ENCODE measurements around the gene UGT1A8.
"Not testable (repeated sequence)": the region's sequence is repeated elsewhere in the genome, so short reads cannot be mapped to it uniquely, and the experiment has no call there.

The UGT1A8 gene

GRCh38 chr2:233700842-233701241 is 83.4 kb downstream of the UGT1A8 start:
- not testable (repeated sequence) for H2BK5ac ChIP-seq (ENCODE audit: low read length); H2BK15ac ChIP-seq (ENCODE audit: low read length); H3K4me1 ChIP-seq (ENCODE audit: control insufficient read depth in 2 of 2, insufficient read depth in 1 of 2, low read depth in 1 of 2, low read length in 2 of 2); H3K9me3 ChIP-seq (replicated peaks in 1 of 2; ENCODE audit: control insufficient read depth in 2 of 2, insufficient read depth in 1 of 2, low read depth in 1 of 2, low read length in 2 of 2); H3K23ac ChIP-seq (ENCODE audit: low read depth, low read length, poor library complexity); H4K91ac ChIP-seq (ENCODE audit: low read depth, low read length, poor library complexity); H3K4ac ChIP-seq (ENCODE audit: low read length); DNase-seq (ENCODE audit: low spot score); H3K27ac ChIP-seq (replicated peaks; ENCODE audit: low read length); H3K18ac ChIP-seq (ENCODE audit: low read length); H3K4me2 ChIP-seq (ENCODE audit: insufficient read depth, low read length, poor library complexity, severe bottlenecking); H3K27me3 ChIP-seq (ENCODE audit: control insufficient read depth in 3 of 3, insufficient read depth in 3 of 3, low read depth in 1 of 3, low read length in 3 of 3); H4K8ac ChIP-seq (ENCODE audit: low read depth, low read length); H3K36me3 ChIP-seq (replicated peaks in 1 of 2; ENCODE audit: control insufficient read depth in 2 of 2, insufficient read depth in 2 of 2, low read length in 2 of 2); H2BK12ac ChIP-seq (ENCODE audit: low read length); H2BK120ac ChIP-seq (ENCODE audit: low read depth, low read length); H2AFZ ChIP-seq (ENCODE audit: low read length); H2AK5ac ChIP-seq (ENCODE audit: low read depth, low read length); H3K14ac ChIP-seq (ENCODE audit: low read length); H3K79me1 ChIP-seq (ENCODE audit: low read depth, low read length); H3K9ac ChIP-seq (ENCODE audit: low read depth, low read length, poor library complexity); H3K4me3 ChIP-seq (ENCODE audit: low read length in 2 of 2)
- WGBS, 2 donors (ENCODE audit: extremely low coverage in 2 of 2, insufficient read length in 2 of 2, insufficient replicate concordance in 1 of 2), result no CpG with 5 or more reads among the region's 5 CpGs

- Histone ChIP-seq H2AK5ac (ENCODE audit: low read depth, low read length) (no peak overlapping the region), H3K18ac (ENCODE audit: low read length) (no peak overlapping the region), H2BK15ac (ENCODE audit: low read length) (no peak overlapping the region), H2BK5ac (ENCODE audit: low read length) (no peak overlapping the region), H3K9me3 (replicated peaks in 1 of 2; ENCODE audit: control insufficient read depth in 2 of 2, insufficient read depth in 1 of 2, low read depth in 1 of 2, low read length in 2 of 2) (no peaks in the 10 kb centered on the region), H2BK12ac (ENCODE audit: low read length) (no peak overlapping the region), H3K4me2 (ENCODE audit: insufficient read depth, low read length, poor library complexity, severe bottlenecking) (no peak overlapping the region), H3K36me3 (replicated peaks in 1 of 2; ENCODE audit: control insufficient read depth in 2 of 2, insufficient read depth in 2 of 2, low read length in 2 of 2) (no peaks in the 10 kb centered on the region), H3K9ac (ENCODE audit: low read depth, low read length, poor library complexity) (no peak overlapping the region), H3K4me3 (ENCODE audit: low read length in 2 of 2) (no peak overlapping the region), H3K23ac (ENCODE audit: low read depth, low read length, poor library complexity) (no peak overlapping the region), H4K8ac (ENCODE audit: low read depth, low read length) (no peak overlapping the region), H3K27me3 (ENCODE audit: control insufficient read depth in 3 of 3, insufficient read depth in 3 of 3, low read depth in 1 of 3, low read length in 3 of 3) (no peaks in the 10 kb centered on the region), H3K27ac (replicated peaks; ENCODE audit: low read length) (no peak overlapping the region), H2BK120ac (ENCODE audit: low read depth, low read length) (no peak overlapping the region), H3K4ac (ENCODE audit: low read length) (no peak overlapping the region), H3K79me1 (ENCODE audit: low read depth, low read length) (no peaks in the 10 kb centered on the region), H2AFZ (ENCODE audit: low read length) (no peak overlapping the region), H3K14ac (ENCODE audit: low read length) (no peak overlapping the region), H3K4me1 (ENCODE audit: control insufficient read depth in 2 of 2, insufficient read depth in 1 of 2, low read depth in 1 of 2, low read length in 2 of 2) (peaks cover 9% of the 10 kb centered on the region in 2 donors), H4K91ac (ENCODE audit: low read depth, low read length, poor library complexity) (no peak overlapping the region)
- DNase-seq (ENCODE audit: low spot score), result no peak
- no CpG with 5 or more reads among the region's 3 CpGs for WGBS, 2 donors (ENCODE audit: extremely low coverage in 2 of 2, insufficient read length in 2 of 2, insufficient replicate concordance in 1 of 2)
These were observed 84.8 kb downstream of the UGT1A8 start for GRCh38 chr2:233702238-233702637.

- H3K9me3 ChIP-seq (replicated peaks in 1 of 2; ENCODE audit: control insufficient read depth in 2 of 2, insufficient read depth in 1 of 2, low read depth in 1 of 2, low read length in 2 of 2), result no peaks in the 10 kb centered on the region
- H3K4ac ChIP-seq (ENCODE audit: low read length), result no peak overlapping the region
- H2BK5ac ChIP-seq (ENCODE audit: low read length), result no peak overlapping the region
- H3K27ac ChIP-seq (replicated peaks; ENCODE audit: low read length), result no peak overlapping the region
- no peak overlapping the region for H3K4me2 ChIP-seq (ENCODE audit: insufficient read depth, low read length, poor library complexity, severe bottlenecking)
- no peaks in the 10 kb centered on the region for H3K36me3 ChIP-seq (replicated peaks in 1 of 2; ENCODE audit: control insufficient read depth in 2 of 2, insufficient read depth in 2 of 2, low read length in 2 of 2)
- no peak overlapping the region for H2BK120ac ChIP-seq (ENCODE audit: low read depth, low read length)
- H3K27me3 ChIP-seq (ENCODE audit: control insufficient read depth in 3 of 3, insufficient read depth in 3 of 3, low read depth in 1 of 3, low read length in 3 of 3), result no peaks in the 10 kb centered on the region
- no peak overlapping the region for H4K8ac ChIP-seq (ENCODE audit: low read depth, low read length)
- no peak overlapping the region for H3K18ac ChIP-seq (ENCODE audit: low read length)
- no peaks in the 10 kb centered on the region for H3K4me1 ChIP-seq (ENCODE audit: control insufficient read depth in 2 of 2, insufficient read depth in 1 of 2, low read depth in 1 of 2, low read length in 2 of 2)
- H4K91ac ChIP-seq (ENCODE audit: low read depth, low read length, poor library complexity), result no peak overlapping the region
- H3K9ac ChIP-seq (ENCODE audit: low read depth, low read length, poor library complexity), result no peak overlapping the region
- no peak for DNase-seq (ENCODE audit: low spot score)
- no CpG with 5 or more reads among the region's 4 CpGs for WGBS, 2 donors (ENCODE audit: extremely low coverage in 2 of 2, insufficient read length in 2 of 2, insufficient replicate concordance in 1 of 2)
- no peak overlapping the region for H2AK5ac ChIP-seq (ENCODE audit: low read depth, low read length)
- H3K14ac ChIP-seq (ENCODE audit: low read length), result no peak overlapping the region
- no peak overlapping the region for H3K4me3 ChIP-seq (ENCODE audit: low read length in 2 of 2)
- no peak overlapping the region for H2BK12ac ChIP-seq (ENCODE audit: low read length)
- H2AFZ ChIP-seq (ENCODE audit: low read length), result no peak overlapping the region
- H2BK15ac ChIP-seq (ENCODE audit: low read length), result no peak overlapping the region
- no peak overlapping the region for H3K23ac ChIP-seq (ENCODE audit: low read depth, low read length, poor library complexity)
- H3K79me1 ChIP-seq (ENCODE audit: low read depth, low read length), result no peaks in the 10 kb centered on the region
These were observed 88.6 kb downstream of the UGT1A8 start for GRCh38 chr2:233705911-233706506.

GRCh38 chr2:233706720-233707119 is 89.3 kb downstream of the UGT1A8 start:
- H3K36me3 ChIP-seq (replicated peaks in 1 of 2; ENCODE audit: control insufficient read depth in 2 of 2, insufficient read depth in 2 of 2, low read length in 2 of 2), result no peaks in the 10 kb centered on the region
- no peak overlapping the region for H3K27ac ChIP-seq (replicated peaks; ENCODE audit: low read length)
- H3K9me3 ChIP-seq (replicated peaks in 1 of 2; ENCODE audit: control insufficient read depth in 2 of 2, insufficient read depth in 1 of 2, low read depth in 1 of 2, low read length in 2 of 2), result no peaks in the 10 kb centered on the region
- H2BK5ac ChIP-seq (ENCODE audit: low read length), result no peak overlapping the region
- H3K9ac ChIP-seq (ENCODE audit: low read depth, low read length, poor library complexity), result no peak overlapping the region
- WGBS, 2 donors (ENCODE audit: extremely low coverage in 2 of 2, insufficient read length in 2 of 2, insufficient replicate concordance in 1 of 2), result no CpG with 5 or more reads among the region's 1 CpG
- no peak overlapping the region for H3K23ac ChIP-seq (ENCODE audit: low read depth, low read length, poor library complexity)
- no peak overlapping the region for H3K14ac ChIP-seq (ENCODE audit: low read length)
- H4K91ac ChIP-seq (ENCODE audit: low read depth, low read length, poor library complexity), result no peak overlapping the region
- no peaks in the 10 kb centered on the region for H3K27me3 ChIP-seq (ENCODE audit: control insufficient read depth in 3 of 3, insufficient read depth in 3 of 3, low read depth in 1 of 3, low read length in 3 of 3)
- DNase-seq (ENCODE audit: low spot score), result no peak
- H3K4me1 ChIP-seq (ENCODE audit: control insufficient read depth in 2 of 2, insufficient read depth in 1 of 2, low read depth in 1 of 2, low read length in 2 of 2), result no peaks in the 10 kb centered on the region
- no peak overlapping the region for H3K4me2 ChIP-seq (ENCODE audit: insufficient read depth, low read length, poor library complexity, severe bottlenecking)
- H4K8ac ChIP-seq (ENCODE audit: low read depth, low read length), result no peak overlapping the region
- H2BK120ac ChIP-seq (ENCODE audit: low read depth, low read length), result no peak overlapping the region
- no peak overlapping the region for H2AK5ac ChIP-seq (ENCODE audit: low read depth, low read length)
- no peak overlapping the region for H2BK15ac ChIP-seq (ENCODE audit: low read length)
- no peak overlapping the region for H3K4ac ChIP-seq (ENCODE audit: low read length)
- H2AFZ ChIP-seq (ENCODE audit: low read length), result no peak overlapping the region
- no peak overlapping the region for H3K18ac ChIP-seq (ENCODE audit: low read length)
- no peak overlapping the region for H3K4me3 ChIP-seq (ENCODE audit: low read length in 2 of 2)
- no peaks in the 10 kb centered on the region for H3K79me1 ChIP-seq (ENCODE audit: low read depth, low read length)
- no peak overlapping the region for H2BK12ac ChIP-seq (ENCODE audit: low read length)

Measured in neuronal stem cell (in vitro differentiated cells).